Measurements from ENCODE around the gene ADAM22.

DNA sequence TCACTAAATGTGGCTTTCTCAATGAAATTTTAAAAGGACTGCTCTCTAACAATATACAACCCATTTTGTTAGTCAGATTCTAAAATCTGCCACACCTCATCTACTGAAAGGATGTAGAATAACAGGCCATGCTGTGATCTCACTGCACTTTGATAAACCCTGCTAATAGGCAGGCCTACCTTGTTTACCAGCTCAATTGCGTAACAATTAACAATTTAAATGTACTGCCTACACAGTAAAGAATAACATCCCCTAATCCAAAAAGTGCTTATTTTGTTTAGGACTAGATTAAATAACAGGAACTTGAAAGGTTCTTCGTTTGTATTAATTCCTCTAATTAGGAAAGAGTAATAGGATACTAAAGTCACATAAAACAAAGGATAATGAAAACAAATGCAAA lies 281.2 kb downstream of the ADAM22 start:
- TF ChIP-seq RXRA (IDR thresholded peaks at IDR 0.05) = no peak
- TF ChIP-seq, protein P1, sequence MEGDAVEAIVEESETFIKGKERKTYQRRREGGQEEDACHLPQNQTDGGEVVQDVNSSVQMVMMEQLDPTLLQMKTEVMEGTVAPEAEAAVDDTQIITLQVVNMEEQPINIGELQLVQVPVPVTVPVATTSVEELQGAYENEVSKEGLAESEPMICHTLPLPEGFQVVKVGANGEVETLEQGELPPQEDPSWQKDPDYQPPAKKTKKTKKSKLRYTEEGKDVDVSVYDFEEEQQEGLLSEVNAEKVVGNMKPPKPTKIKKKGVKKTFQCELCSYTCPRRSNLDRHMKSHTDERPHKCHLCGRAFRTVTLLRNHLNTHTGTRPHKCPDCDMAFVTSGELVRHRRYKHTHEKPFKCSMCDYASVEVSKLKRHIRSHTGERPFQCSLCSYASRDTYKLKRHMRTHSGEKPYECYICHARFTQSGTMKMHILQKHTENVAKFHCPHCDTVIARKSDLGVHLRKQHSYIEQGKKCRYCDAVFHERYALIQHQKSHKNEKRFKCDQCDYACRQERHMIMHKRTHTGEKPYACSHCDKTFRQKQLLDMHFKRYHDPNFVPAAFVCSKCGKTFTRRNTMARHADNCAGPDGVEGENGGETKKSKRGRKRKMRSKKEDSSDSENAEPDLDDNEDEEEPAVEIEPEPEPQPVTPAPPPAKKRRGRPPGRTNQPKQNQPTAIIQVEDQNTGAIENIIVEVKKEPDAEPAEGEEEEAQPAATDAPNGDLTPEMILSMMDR (IDR thresholded peaks at IDR 0.05; ENCODE audit: low read depth, low read length, missing input control) = no peak
- no peak for TF ChIP-seq RAD21 (IDR thresholded peaks at IDR 0.05)
- no peak for TF ChIP-seq GABPA (IDR thresholded peaks at IDR 0.05 in 1 of 2, conservative IDR thresholded peaks at IDR 0.05 in 1 of 2)
- no peak for TF ChIP-seq SP1 (IDR thresholded peaks at IDR 0.05)
- TF ChIP-seq, protein P2, sequence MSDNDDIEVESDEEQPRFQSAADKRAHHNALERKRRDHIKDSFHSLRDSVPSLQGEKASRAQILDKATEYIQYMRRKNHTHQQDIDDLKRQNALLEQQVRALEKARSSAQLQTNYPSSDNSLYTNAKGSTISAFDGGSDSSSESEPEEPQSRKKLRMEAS (IDR thresholded peaks at IDR 0.05) = no peak
- TF ChIP-seq NR2F2 (IDR thresholded peaks at IDR 0.05) = no peak
- TF ChIP-seq, protein P3, sequence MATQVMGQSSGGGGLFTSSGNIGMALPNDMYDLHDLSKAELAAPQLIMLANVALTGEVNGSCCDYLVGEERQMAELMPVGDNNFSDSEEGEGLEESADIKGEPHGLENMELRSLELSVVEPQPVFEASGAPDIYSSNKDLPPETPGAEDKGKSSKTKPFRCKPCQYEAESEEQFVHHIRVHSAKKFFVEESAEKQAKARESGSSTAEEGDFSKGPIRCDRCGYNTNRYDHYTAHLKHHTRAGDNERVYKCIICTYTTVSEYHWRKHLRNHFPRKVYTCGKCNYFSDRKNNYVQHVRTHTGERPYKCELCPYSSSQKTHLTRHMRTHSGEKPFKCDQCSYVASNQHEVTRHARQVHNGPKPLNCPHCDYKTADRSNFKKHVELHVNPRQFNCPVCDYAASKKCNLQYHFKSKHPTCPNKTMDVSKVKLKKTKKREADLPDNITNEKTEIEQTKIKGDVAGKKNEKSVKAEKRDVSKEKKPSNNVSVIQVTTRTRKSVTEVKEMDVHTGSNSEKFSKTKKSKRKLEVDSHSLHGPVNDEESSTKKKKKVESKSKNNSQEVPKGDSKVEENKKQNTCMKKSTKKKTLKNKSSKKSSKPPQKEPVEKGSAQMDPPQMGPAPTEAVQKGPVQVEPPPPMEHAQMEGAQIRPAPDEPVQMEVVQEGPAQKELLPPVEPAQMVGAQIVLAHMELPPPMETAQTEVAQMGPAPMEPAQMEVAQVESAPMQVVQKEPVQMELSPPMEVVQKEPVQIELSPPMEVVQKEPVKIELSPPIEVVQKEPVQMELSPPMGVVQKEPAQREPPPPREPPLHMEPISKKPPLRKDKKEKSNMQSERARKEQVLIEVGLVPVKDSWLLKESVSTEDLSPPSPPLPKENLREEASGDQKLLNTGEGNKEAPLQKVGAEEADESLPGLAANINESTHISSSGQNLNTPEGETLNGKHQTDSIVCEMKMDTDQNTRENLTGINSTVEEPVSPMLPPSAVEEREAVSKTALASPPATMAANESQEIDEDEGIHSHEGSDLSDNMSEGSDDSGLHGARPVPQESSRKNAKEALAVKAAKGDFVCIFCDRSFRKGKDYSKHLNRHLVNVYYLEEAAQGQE (IDR thresholded peaks at IDR 0.05) = no peak
- TF ChIP-seq JUND (IDR thresholded peaks at IDR 0.05) = no peak
- no peak for TF ChIP-seq HNF4A (conservative IDR thresholded peaks at IDR 0.05)
- no peak for TF ChIP-seq FOXA1 (IDR thresholded peaks at IDR 0.05)
- no peak for TF ChIP-seq YY1 (IDR thresholded peaks at IDR 0.05)
- TF ChIP-seq, protein P4, sequence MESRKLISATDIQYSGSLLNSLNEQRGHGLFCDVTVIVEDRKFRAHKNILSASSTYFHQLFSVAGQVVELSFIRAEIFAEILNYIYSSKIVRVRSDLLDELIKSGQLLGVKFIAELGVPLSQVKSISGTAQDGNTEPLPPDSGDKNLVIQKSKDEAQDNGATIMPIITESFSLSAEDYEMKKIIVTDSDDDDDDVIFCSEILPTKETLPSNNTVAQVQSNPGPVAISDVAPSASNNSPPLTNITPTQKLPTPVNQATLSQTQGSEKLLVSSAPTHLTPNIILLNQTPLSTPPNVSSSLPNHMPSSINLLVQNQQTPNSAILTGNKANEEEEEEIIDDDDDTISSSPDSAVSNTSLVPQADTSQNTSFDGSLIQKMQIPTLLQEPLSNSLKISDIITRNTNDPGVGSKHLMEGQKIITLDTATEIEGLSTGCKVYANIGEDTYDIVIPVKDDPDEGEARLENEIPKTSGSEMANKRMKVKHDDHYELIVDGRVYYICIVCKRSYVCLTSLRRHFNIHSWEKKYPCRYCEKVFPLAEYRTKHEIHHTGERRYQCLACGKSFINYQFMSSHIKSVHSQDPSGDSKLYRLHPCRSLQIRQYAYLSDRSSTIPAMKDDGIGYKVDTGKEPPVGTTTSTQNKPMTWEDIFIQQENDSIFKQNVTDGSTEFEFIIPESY (IDR thresholded peaks at IDR 0.05) = no peak

Data from liver (tissue), 3 donors.